H1 (cell line): Measurements from ENCODE around the gene DRC1. TPM values are rescaled to one million over a fixed set of nuclear protein-coding genes. Genes with fewer than 3 reads are reported as not detected.
A peak's percentile ranks its signal among the peaks of the same experiment; 100 is the strongest.

ENCODE experiments used
- CTCF ChIA-PET: fragments of 300-600 bp; sonication (Branson Sonifier 250); formaldehyde crosslinking; loops from one replicate; lab custom pipeline; 2021; ENCODE audit not compliant: partially characterized antibody; lab: Charles Lee
- POLR2A ChIA-PET: fragments of 300-600 bp; sonication (Branson Sonifier 250); formaldehyde crosslinking; loops from one replicate; lab custom pipeline; 2021; ENCODE audit warnings: inconsistent platforms; ENCODE audit not compliant: partially characterized antibody; lab: Charles Lee
- DNase-seq, 2 experiments: peaks; one replicate each; pipeline versions ENCODE4 v3.0.0 to v3.0.0-alpha.2; 2010 to 2022; ENCODE audit warnings: low spot score in 2 of 2, low read depth in 1 of 2, mixed read lengths in 1 of 2
- FAIRE-seq: peaks from 2 replicates; lab custom pipeline; 2011; peaks lifted over from hg19 to GRCh38; lab: Jason Lieb, UNC
- H2AFZ ChIP-seq: 2 replicates; pipeline ENCODE4 v1.8.1; 2012; ENCODE audit warnings: low read length, inconsistent platforms
- H2AK5ac ChIP-seq: 2 replicates; pipeline ENCODE4 v1.6.1; 2013; ENCODE audit warnings: low read depth, low read length
- H2BK120ac ChIP-seq: replicated peaks from 2 replicates; pipeline ENCODE3; 2013; ENCODE audit warnings: low read depth, low read length, inconsistent platforms
- H2BK12ac ChIP-seq: 2 replicates; pipeline ENCODE4 v1.6.1; 2013; ENCODE audit warnings: low read depth, low read length
- H2BK15ac ChIP-seq: 2 replicates; pipeline ENCODE4 v1.6.1; 2013; ENCODE audit warnings: low read length
- H2BK20ac ChIP-seq: 2 replicates; pipeline ENCODE4 v1.6.1; 2013; ENCODE audit warnings: low read length
- H2BK5ac ChIP-seq: 2 replicates; pipeline ENCODE4 v1.6.1; 2013; ENCODE audit warnings: low read depth, low read length
- H3K14ac ChIP-seq: 2 replicates; pipeline ENCODE4 v1.6.1; 2013; ENCODE audit warnings: inconsistent platforms; ENCODE audit not compliant: insufficient read length
- H3K18ac ChIP-seq: 2 replicates; pipeline ENCODE4 v1.6.1; 2013; ENCODE audit warnings: low read length; ENCODE audit errors: extremely low read depth
- H3K23ac ChIP-seq: 2 replicates; pipeline ENCODE4 v1.6.1; 2013; ENCODE audit warnings: inconsistent platforms; ENCODE audit not compliant: insufficient read length
- H3K23me2 ChIP-seq: 2 replicates; pipeline ENCODE4 v1.6.1; 2013; ENCODE audit warnings: low read depth, low read length
- H3K27ac ChIP-seq: 2 replicates; pipeline ENCODE4 v1.6.1; 2011; ENCODE audit warnings: low read depth, low read length, inconsistent platforms
- H3K27me3 ChIP-seq, 4 experiments: replicated peaks in 1 of 4; 1 replicate in 1 of 4; 2 replicates in 3 of 4; pipeline versions ENCODE4 v1.6.1 to v1.8.1; 2011 to 2013; ENCODE audit warnings: low read length in 3 of 4, mild to moderate bottlenecking in 3 of 4, inconsistent platforms in 2 of 4, mixed read lengths in 2 of 4, moderate library complexity in 1 of 4; ENCODE audit not compliant: control insufficient read depth in 3 of 4, insufficient read depth in 3 of 4; ENCODE audit errors: extremely low read depth in 1 of 4
- H3K36me3 ChIP-seq, 4 experiments: 2 replicates each; pipeline versions ENCODE4 v1.6.1 to v1.8.1; 2011 to 2013; ENCODE audit warnings: mild to moderate bottlenecking in 4 of 4, low read length in 3 of 4, moderate library complexity in 2 of 4, control low read depth in 1 of 4, inconsistent platforms in 1 of 4; ENCODE audit not compliant: insufficient read depth in 4 of 4, control insufficient read depth in 2 of 4
- H3K4ac ChIP-seq: replicated peaks from 2 replicates; pipeline ENCODE3; 2013; ENCODE audit warnings: low read length, low read depth, mixed read lengths, inconsistent platforms; ENCODE audit not compliant: insufficient read length
- H3K4me1 ChIP-seq, 4 experiments: replicated peaks in 1 of 4; 1 replicate in 1 of 4; 2 replicates in 3 of 4; pipeline versions ENCODE4 v1.6.1 to v1.8.1; 2011 to 2013; ENCODE audit warnings: low read length in 3 of 4, inconsistent platforms in 2 of 4, mixed read lengths in 1 of 4; ENCODE audit not compliant: insufficient read depth in 4 of 4, control insufficient read depth in 3 of 4
- H3K4me2 ChIP-seq, 2 experiments: 2 replicates each; pipeline versions ENCODE4 v1.6.1 to v1.8.1; 2011 to 2013; ENCODE audit warnings: low read depth in 2 of 2, low read length in 2 of 2, control low read depth in 1 of 2, inconsistent platforms in 1 of 2, mild to moderate bottlenecking in 1 of 2; ENCODE audit not compliant: insufficient read depth in 1 of 2
- H3K4me3 ChIP-seq, 4 experiments: fragments of 200-600, 300-600 bp in 1 of 4; sonication (generic), shearing (Covaris generic), sonication (Bioruptor Twin) in 1 of 4; 2 replicates each; pipeline versions ENCODE4 v1.5.1 to v1.8.1; 2011 to 2016; ENCODE audit warnings: low read length in 4 of 4, low read depth in 3 of 4, control low read depth in 2 of 4, inconsistent platforms in 2 of 4, mild to moderate bottlenecking in 2 of 4, mixed read lengths in 1 of 4, moderate library complexity in 1 of 4; ENCODE audit not compliant: insufficient read depth in 2 of 4; ENCODE audit errors: extremely low read depth in 1 of 4
- H3K56ac ChIP-seq: replicated peaks from 2 replicates; pipeline ENCODE3; 2013; ENCODE audit warnings: low read depth, mild to moderate bottlenecking, mixed read lengths, low read length, inconsistent platforms; ENCODE audit not compliant: insufficient read length
- H3K79me1 ChIP-seq: 2 replicates; pipeline ENCODE4 v1.6.1; 2013; ENCODE audit warnings: low read depth, low read length, control low read depth
- H3K79me2 ChIP-seq, 2 experiments: 2 replicates each; pipeline versions ENCODE4 v1.6.1 to v1.8.1; 2012 to 2013; ENCODE audit warnings: low read length in 2 of 2, mild to moderate bottlenecking in 2 of 2, inconsistent platforms in 1 of 2; ENCODE audit not compliant: insufficient read depth in 2 of 2, control insufficient read depth in 1 of 2
- H3K9ac ChIP-seq, 4 experiments: replicated peaks in 1 of 4; 1 replicate in 1 of 4; 2 replicates in 3 of 4; pipeline versions ENCODE4 v1.6.1 to v1.8.1; 2011 to 2013; ENCODE audit warnings: low read depth in 3 of 4, low read length in 3 of 4, control low read depth in 2 of 4, mild to moderate bottlenecking in 2 of 4, moderate library complexity in 2 of 4, inconsistent platforms in 1 of 4; ENCODE audit errors: extremely low read depth in 1 of 4
- H3K9me3 ChIP-seq, 2 experiments: 2 replicates each; pipeline versions ENCODE4 v1.6.1 to v1.8.1; 2012 to 2013; ENCODE audit warnings: mild to moderate bottlenecking in 2 of 2, moderate library complexity in 2 of 2, control low read depth in 1 of 2, inconsistent platforms in 1 of 2, low read depth in 1 of 2, low read length in 1 of 2, mixed read lengths in 1 of 2; ENCODE audit not compliant: insufficient read depth in 2 of 2
- H4K20me1 ChIP-seq, 2 experiments: replicated peaks in 1 of 2; 2 replicates each; pipeline versions ENCODE3 to v1.8.1; 2011 to 2013; ENCODE audit warnings: inconsistent platforms in 2 of 2, low read length in 2 of 2, mild to moderate bottlenecking in 1 of 2; ENCODE audit not compliant: insufficient read depth in 2 of 2, control insufficient read depth in 1 of 2
- H4K5ac ChIP-seq: 2 replicates; pipeline ENCODE4 v1.6.1; 2013; ENCODE audit warnings: low read length, low read depth, mixed read lengths, inconsistent platforms; ENCODE audit not compliant: insufficient read length
- H4K8ac ChIP-seq: 2 replicates; pipeline ENCODE4 v1.8.0; 2013; ENCODE audit warnings: mild to moderate bottlenecking, moderate library complexity, low read length, inconsistent platforms; ENCODE audit not compliant: insufficient read depth; ENCODE audit errors: extremely low read depth
- H4K91ac ChIP-seq: replicated peaks from 2 replicates; pipeline ENCODE3; 2013; ENCODE audit warnings: low read length, mixed read lengths, inconsistent platforms; ENCODE audit not compliant: insufficient read length
- ASH2L ChIP-seq: fragments of 200-600, 300-600 bp; sonication (generic); IDR thresholded peaks from one replicate; pipeline ENCODE4 v1.7.1; 2017; ENCODE audit warnings: low read length
- CEBPB ChIP-seq: IDR thresholded peaks from 2 replicates; pipeline ENCODE4 v1.6.1; 2012; ENCODE audit warnings: low read depth, low read length
- CTBP2 ChIP-seq: IDR thresholded peaks from 2 replicates; pipeline ENCODE4 v1.7.0; 2011; ENCODE audit warnings: borderline replicate concordance, mild to moderate bottlenecking, moderate library complexity, mixed read lengths, low read length; ENCODE audit not compliant: insufficient read depth, insufficient read length
- KDM4A ChIP-seq: IDR thresholded peaks from one replicate; pipeline ENCODE4 v1.7.1; 2012; ENCODE audit warnings: low read depth, mild to moderate bottlenecking, moderate library complexity, low read length, inconsistent platforms; ENCODE audit not compliant: severe bottlenecking
- NRF1 ChIP-seq: IDR thresholded peaks from 2 replicates; pipeline ENCODE4 v1.6.1; 2011; ENCODE audit warnings: mild to moderate bottlenecking, low read depth, low read length, improper control_type of control experiment
- SIN3A ChIP-seq, 2 experiments: IDR thresholded peaks in 1 of 2; conservative IDR thresholded peaks in 1 of 2; 2 replicates each; pipeline ENCODE4 v1.6.1; 2011 to 2012; ENCODE audit warnings: low read length in 2 of 2, improper control_type of control experiment in 1 of 2, low read depth in 1 of 2, mild to moderate bottlenecking in 1 of 2
- TBP ChIP-seq: IDR thresholded peaks from 2 replicates; pipeline ENCODE4 v1.6.1; 2011; ENCODE audit warnings: low read depth, low read length, improper control_type of control experiment
- WGBS, 2 experiments: shearing (Covaris generic) in 1 of 2; methylation state at CpG; one replicate each; pipeline versions ENCODE4 v1.1.6 to v1.1.7; 2013 to 2015; ENCODE audit warnings: low lambda C conversion rate in 2 of 2, mixed read lengths in 2 of 2, inconsistent platforms in 1 of 2, low coverage in 1 of 2, missing lambda C conversion rate in 1 of 2; ENCODE audit not compliant: insufficient replicate concordance in 2 of 2, insufficient coverage in 1 of 2, insufficient read length in 1 of 2; ENCODE audit errors: extremely low coverage in 1 of 2, missing lambda C conversion rate in 1 of 2; 5-methylcytosine and 5-hydroxymethylcytosine counted together
- long read RNA-seq, 2 experiments: library from RNA in 1 of 2; library from capped mRNA in 1 of 2; stranded (forward); transcript quantifications; one replicate each; pipeline ENCODE4 v2.0.0, GENCODE V29; 2021; ENCODE audit warnings: inconsistent platforms in 1 of 2
- polyA minus RNA-seq, 3 experiments: library from RNA; depleted of rRNA, polyadenylated mRNA; stranded (reverse); fragments of >200 nt; gene quantifications; 1 replicate in 2 of 3; 2 replicates in 1 of 3; pipeline ENCODE4 v1.2.3, GENCODE V29; 2011
- polyA plus RNA-seq, 7 experiments: library from polyadenylated mRNA; depleted of rRNA in 3 of 7; stranded (reverse) in 5 of 7; unstranded in 2 of 7; fragments of >200 nt in 5 of 7; fragments of 200-250 nt in 2 of 7; gene quantifications; 1 replicate in 5 of 7; 2 replicates in 1 of 7; 4 replicates in 1 of 7; pipeline versions ENCODE4 v1.2.1 to v1.2.3, GENCODE V29; 2011 to 2013; ENCODE audit warnings: missing spikeins in 2 of 7, mixed read lengths in 2 of 7
- total RNA-seq: library from RNA; stranded (reverse); fragmentation: NEBNext Ultra II Directional; extraction: Animal tissue kit (Norgen Biotek cat#: 25700); gene quantifications from 2 replicates; pipeline ENCODE4 v1.2.1, GENCODE V29; 2021
- TF ChIP-seq, protein P1 (sequence below): IDR thresholded peaks from 2 replicates; pipeline ENCODE4 v1.6.1; 2012; ENCODE audit warnings: inconsistent platforms

The DRC1 gene
- total RNA-seq (not detected in 2 replicates), polyA plus RNA-seq (2011; rRNA removed) (0.08 and 0.11 TPM in 2 replicates), polyA minus RNA-seq (2011; rRNA and poly(A)+ RNA removed) (not detected in 2 replicates)
- polyA plus RNA-seq (2011; cell fraction: cytosol; rRNA removed), result 0.14 TPM
- 0.04 TPM for polyA plus RNA-seq (2011; cell fraction: nucleus; rRNA removed)
- 0.23 to 0.42 TPM (median 0.31 TPM) in 3 of 4 replicates, not detected in the other for polyA plus RNA-seq (2012, experiment 1 of 2)
- not detected for polyA plus RNA-seq (2012, experiment 2 of 2)
- 0.04 TPM for polyA plus RNA-seq (2013, experiment 1 of 2)
- 0.02 TPM for polyA plus RNA-seq (2013, experiment 2 of 2)
- polyA minus RNA-seq (2011; cell fraction: cytosol; rRNA and poly(A)+ RNA removed), result not detected
- polyA minus RNA-seq (2011; cell fraction: nucleus; rRNA and poly(A)+ RNA removed), result not detected
- long read RNA-seq, experiment 1, result 0 reads
- long read RNA-seq, experiment 2, result 0 reads

DNA sequence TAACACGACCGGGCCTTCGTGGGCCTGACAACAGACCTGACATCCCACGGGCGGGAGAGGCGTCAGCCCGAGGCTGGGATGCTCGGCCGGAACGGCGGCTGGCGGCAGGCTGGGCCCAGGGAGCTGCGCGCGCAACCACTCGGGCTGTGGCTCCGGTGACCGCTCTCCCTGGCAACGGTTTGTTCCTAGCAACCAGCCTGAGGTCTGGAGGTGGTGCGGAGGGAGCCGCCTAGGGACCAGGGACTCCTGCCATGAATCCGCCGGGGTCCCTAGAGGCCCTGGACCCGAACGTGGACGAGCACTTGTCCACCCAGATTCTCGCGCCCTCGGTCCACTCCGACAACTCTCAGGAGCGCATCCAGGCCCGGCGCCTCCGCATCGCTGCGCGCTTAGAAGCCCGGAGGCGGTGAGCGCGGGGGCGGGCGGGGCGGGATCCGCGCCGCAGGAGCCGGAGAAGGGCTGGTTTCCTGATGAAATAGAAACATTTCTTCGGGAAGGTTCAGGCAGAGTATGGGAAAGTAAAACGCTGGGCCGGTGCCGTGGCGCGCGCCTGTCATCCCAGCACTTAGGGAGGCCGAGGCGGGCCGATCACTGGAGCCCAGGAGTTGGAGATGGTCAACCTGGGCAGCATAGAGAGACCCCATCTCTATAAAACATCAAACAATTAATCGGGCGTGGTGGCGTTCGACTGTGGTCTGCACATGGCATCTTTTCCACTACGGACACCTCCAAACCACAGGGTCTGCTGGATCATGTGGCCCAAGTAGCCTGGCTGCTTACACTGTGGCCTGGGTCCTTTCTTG is at the start of gene DRC1:
DRC1 (plus strand) TSS at position 182 of the 803 bp plus-strand sequence; CDS start at position 252, 70 bp downstream.
- no peaks in the 10 kb centered on the region; a peak in 1 of 7 replicates for H3K27me3 ChIP-seq
- TF ChIP-seq CTBP2 (no peak), KDM4A (peak; percentile 62), SIN3A (conservative IDR thresholded peaks at IDR 0.05 in 1 of 2, IDR thresholded peaks at IDR 0.05 in 1 of 2; ENCODE audit: low read depth in 1 of 2, low read length in 2 of 2) (peak in 1 of 2 experiments; percentile 88; a peak in 2 of 4 replicates), NRF1 (peak; percentile 35; the same call in 1 of the 2 replicates), ASH2L (peak; percentile 45), CEBPB (no peak), TBP (0 out of 2 replicates have a peak, but pooled peaks have one; percentile 11)
- TF ChIP-seq, protein P1, sequence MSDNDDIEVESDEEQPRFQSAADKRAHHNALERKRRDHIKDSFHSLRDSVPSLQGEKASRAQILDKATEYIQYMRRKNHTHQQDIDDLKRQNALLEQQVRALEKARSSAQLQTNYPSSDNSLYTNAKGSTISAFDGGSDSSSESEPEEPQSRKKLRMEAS, result peak; percentile 46; the same call in 1 of the 2 replicates

More for the DNA sequence above, at the start of gene DRC1:
- no peaks in the 10 kb centered on the region for H3K36me3 ChIP-seq
- no peak within 1 kb of the TSS for H4K91ac ChIP-seq
- H2BK12ac ChIP-seq, result no peak within 1 kb of the TSS
- DNase-seq (peak; percentile 51 to 95), FAIRE-seq (no peak)
- no peak within 1 kb of the TSS for H3K27ac ChIP-seq
- no peak within 1 kb of the TSS for H3K56ac ChIP-seq
- peaks cover 2% of the 10 kb centered on the region for H3K23me2 ChIP-seq
- H2BK5ac ChIP-seq, result no peak within 1 kb of the TSS; the same call in 1 of the 2 replicates
- peak within 1 kb of the TSS; percentile 62 to 67 for H3K4me2 ChIP-seq
- H4K8ac ChIP-seq, result peak within 1 kb of the TSS; percentile 88; the same call in 1 of the 2 replicates
- H3K4ac ChIP-seq, result no peak within 1 kb of the TSS
- peak within 1 kb of the TSS; percentile 40; the same call in 1 of the 2 replicates for H2BK15ac ChIP-seq
- POLR2A ChIA-PET, result interaction anchor here (0.7 kb wide), 1 partner anchor 158 kb away, joined by 3 read pairs; the partner anchor contains the start of gene HADHA
- no peak within 1 kb of the TSS for H3K23ac ChIP-seq
- H4K20me1 ChIP-seq, result peaks cover 0 to 2% of the 10 kb centered on the region in 2 experiments
- H4K5ac ChIP-seq, result no peak within 1 kb of the TSS
- no peak within 1 kb of the TSS for H2BK20ac ChIP-seq
- H2AFZ ChIP-seq, result peak within 1 kb of the TSS; percentile 57; the same call in 1 of the 2 replicates
- H3K9ac ChIP-seq, result peak within 1 kb of the TSS in 3 of 4 experiments; percentile 49 to 66 (median 63); a peak in 5 of 7 replicates
- no peak within 1 kb of the TSS for H3K14ac ChIP-seq
- H2AK5ac ChIP-seq, result no peak within 1 kb of the TSS
- peak within 1 kb of the TSS; percentile 45 to 73 (median 63) for H3K4me3 ChIP-seq
- no peak within 1 kb of the TSS for H2BK120ac ChIP-seq
- H3K9me3 ChIP-seq, result no peaks in the 10 kb centered on the region
- no peaks in the 10 kb centered on the region; a peak in 1 of 4 replicates for H3K79me2 ChIP-seq
- CTCF ChIA-PET, result interaction anchor here (1.0 to 2.4 kb wide), 2 partner anchors 10 to 67 kb away, joined by 3 to 7 read pairs; no protein-coding TSS in a partner anchor
- H3K4me1 ChIP-seq, result peaks cover 0 to 8% (median 6%) of the 10 kb centered on the region in 4 experiments; a peak in 5 of 7 replicates
- H3K18ac ChIP-seq, result no peak within 1 kb of the TSS
- H3K79me1 ChIP-seq, result no peaks in the 10 kb centered on the region
- WGBS, 2 experiments, result 17% methylated on average over 53 of the region's 63 CpGs; no CpG with 5 or more reads in 1 of the 2 experiments
